NCI-H146 treated with DMSO at 0.1 percent for 48 hours (cell line): ENCODE measurements around the gene FXR2.

ENCODE experiments used
- DNase-seq: peaks from one replicate; lab custom pipeline; 2025; ENCODE audit not compliant: unreplicated experiment; lab: John Stamatoyannopoulos, UW

The FXR2 gene

DNA sequence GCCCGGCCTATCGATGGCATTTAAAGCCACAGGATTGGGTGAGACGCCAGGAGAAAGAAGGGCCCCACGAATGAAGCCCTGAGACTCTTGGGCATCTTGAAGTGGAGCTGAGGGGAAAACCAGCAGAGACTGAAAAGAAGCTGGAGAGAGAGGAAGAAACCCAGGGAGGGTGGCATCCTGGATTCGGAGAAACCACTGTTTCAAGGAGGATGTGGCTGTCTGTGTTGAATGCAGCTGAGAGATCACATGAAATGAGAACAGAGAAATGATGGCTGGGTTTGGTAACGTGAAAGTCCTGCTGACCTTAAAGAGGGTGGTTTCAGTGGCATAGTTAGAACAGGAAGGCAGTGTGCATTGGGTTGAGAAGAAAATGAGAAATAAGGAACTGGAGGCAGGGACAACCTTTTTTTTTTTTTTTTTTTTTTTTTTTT lies 62.1 kb downstream of the FXR2 start:
- no peak for DNase-seq

DNA sequence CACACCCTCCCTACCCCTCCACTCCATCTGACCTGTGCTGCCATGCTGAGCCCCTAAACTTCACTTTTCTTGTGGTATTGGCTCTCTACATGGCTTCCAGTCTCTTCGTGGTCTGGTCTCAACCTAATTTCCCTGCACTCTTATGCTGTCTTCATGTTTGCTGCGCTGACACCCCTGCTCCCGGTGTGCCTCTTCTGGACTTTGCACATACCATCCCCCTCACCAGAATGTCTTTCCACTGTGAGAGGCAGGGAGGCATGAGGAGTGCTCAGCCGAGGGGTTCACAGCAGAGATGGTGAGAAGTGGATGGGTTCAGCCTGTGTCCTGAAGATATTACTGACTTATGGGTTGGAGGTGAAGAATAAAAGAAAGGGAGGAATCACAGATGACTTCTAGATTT lies 63.3 kb downstream of the FXR2 start:
- DNase-seq: no peak

DNA sequence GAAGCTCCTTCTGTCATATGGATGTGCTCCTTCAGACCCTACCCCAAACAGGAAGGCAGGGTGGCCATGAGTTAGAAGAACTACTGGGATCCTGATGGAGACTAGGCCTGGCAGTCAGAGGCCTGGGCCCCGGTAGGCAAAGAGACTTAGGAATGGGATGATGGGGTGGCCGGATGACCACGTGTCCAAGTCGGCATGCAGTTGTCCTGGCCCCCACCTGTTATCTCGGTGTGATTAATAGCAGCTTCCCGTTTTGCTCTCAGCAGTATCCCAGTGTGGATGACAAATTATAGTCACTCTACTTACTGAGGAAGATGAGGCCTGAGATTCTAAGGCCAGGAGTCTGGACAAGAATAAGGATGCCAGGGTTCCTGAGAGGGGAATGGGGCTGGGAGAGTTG lies 64.4 kb downstream of the FXR2 start:
- DNase-seq: no peak

DNA sequence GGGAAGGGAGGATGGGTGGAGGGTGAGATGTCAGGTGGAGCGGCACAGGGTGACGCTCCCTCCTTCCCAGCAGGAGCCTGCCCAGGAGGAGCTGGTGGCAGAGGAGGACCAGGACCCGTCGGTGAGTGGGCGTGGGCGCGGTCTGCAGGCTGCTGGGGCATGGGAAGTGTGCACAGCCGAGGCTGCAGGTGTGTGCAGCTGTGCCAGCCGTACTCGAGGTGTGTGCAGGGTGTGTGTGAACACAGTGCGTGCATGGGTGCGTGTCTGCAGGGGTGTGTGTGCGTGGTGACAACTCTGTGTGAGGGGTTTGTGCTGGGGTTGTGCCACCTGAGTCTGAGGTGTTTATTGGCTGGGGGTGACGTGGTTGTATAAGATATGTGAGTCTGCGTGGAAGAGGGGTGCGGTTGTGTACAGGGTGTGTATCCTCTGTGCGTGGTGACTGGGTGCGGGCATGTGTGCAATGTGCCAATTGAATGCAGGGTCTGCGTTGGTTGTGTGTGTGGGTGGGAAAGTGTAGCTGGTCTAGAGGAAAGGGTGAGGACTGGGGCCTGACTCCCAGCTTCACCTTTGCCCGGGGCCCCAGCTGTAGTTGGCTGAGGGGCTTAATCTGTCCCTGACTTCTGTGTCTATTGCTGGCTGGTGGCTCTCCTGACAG lies 65.2 kb downstream of the FXR2 start:
- no peak for DNase-seq

DNA sequence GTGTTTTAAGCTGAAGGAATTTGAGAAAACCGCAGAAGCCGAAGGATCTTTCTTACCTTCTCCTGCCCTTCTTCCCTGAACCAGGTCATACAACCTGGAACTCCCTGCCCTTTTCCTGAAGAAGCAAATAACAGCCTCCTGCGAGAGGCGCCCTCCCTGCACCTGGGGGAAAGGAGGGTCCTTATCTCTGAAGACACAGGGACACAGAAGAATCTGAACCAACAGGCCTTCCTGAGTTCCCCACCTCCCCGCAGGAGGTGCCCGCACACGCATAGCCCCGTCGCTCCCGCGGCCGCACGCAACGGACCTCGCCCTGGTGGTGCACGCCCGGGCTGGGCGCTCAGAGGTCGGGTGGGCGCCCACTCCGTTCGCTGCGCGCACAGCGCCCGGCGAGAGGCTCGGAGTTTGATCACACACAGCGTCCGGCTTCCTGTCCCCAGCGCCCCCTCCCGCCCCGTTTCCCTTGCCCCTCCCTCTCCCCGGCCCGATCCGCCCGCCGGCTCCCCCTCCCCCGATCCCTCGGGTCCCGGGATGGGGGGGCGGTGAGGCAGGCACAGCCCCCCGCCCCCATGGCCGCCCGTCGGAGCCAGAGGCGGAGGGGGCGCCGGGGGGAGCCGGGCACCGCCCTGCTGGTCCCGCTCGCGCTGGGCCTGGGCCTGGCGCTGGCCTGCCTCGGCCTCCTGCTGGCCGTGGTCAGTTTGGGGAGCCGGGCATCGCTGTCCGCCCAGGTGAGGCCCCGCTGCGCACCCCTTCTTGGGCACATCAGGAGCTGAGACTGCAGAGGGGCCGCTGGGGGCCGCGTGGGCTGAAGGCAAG lies 65.9 kb downstream of the FXR2 start, which contains the start of gene TNFSF12:
Gene TNFSF12, plus strand, starts transcription at position 474 of the 816 bp plus-strand sequence. Its CDS starts 96 bp downstream, at position 570.
- DNase-seq: no peak

DNA sequence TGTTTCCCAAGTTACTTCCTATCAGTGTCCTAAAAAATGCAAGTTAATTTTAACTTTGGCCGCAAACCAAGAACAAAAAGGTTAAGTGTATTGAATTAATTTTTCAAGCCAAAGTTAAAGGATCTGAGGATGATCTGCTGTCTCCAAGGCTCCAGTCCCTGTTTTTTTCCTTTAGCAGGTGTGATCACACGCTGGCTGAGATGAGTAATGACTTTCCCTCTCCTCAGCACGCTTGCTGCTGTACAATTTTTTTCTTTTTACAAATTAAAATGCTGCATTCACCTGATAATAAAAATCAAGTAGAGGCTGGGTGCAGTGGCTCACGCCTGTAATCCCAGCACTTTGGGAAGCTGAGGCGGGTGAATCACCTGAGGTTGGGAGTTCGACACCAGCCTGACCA lies 69.8 kb downstream of the FXR2 start:
- DNase-seq: no peak
